HCT116 (cell line): ENCODE results near the gene PPP2R1B. TPM values are rescaled to one million over a fixed set of nuclear protein-coding genes. Genes with fewer than 3 reads are reported as not detected.
A peak's percentile ranks its signal among the peaks of the same experiment; 100 is the strongest.

ENCODE experiments used
- ATAC-seq: fragments of 200-7000 bp; cut with Tn5 transposase; 2 replicates; pipeline ENCODE4 v1.9.1; 2020; ENCODE audit warnings: mild to moderate bottlenecking, moderate library complexity
- BruUV-seq: library from RNA; stranded (reverse); fragments of 400-500 nt; replicated peaks from 2 replicates; lab custom pipeline; 2021; lab: Mats Ljungman, UMichigan
- CTCF ChIA-PET: fragments of 300-600 bp; sonication (Branson Sonifier 250); formaldehyde crosslinking; loops from one replicate; lab custom pipeline; 2021; ENCODE audit warnings: antibody characterized with exemption; lab: Charles Lee
- POLR2A ChIA-PET: fragments of 300-600, 350-600 bp; sonication (Branson Sonifier 250); formaldehyde crosslinking; loops from one replicate; lab custom pipeline; 2021; ENCODE audit warnings: antibody characterized with exemption; lab: Charles Lee
- RAD21 ChIA-PET, 2 experiments: fragments of 300-600 bp; sonication (Branson Sonifier 250); formaldehyde crosslinking; loops; one replicate each; lab custom pipeline; 2023; ENCODE audit warnings: low total read pairs in 2 of 2; ENCODE audit not compliant: uncharacterized antibody in 2 of 2, unreplicated experiment in 2 of 2, low non-redundant PET in 1 of 2; lab: Charles Lee
- DNase-seq: peaks from one replicate; pipeline ENCODE4 v3.0.0-alpha.2; 2010; ENCODE audit warnings: low read depth, low spot score
- H2AFZ ChIP-seq: fragments of 200-600 bp; shearing (Covaris generic), sonication (generic); 2 replicates; pipeline ENCODE4 v1.6.1; 2017; ENCODE audit warnings: low read depth, mixed run types, mixed read lengths, antibody characterized with exemption, low read length; ENCODE audit not compliant: poor library complexity, severe bottlenecking
- H3K27ac ChIP-seq: 2 replicates; pipeline ENCODE4 v1.5.1; 2012; ENCODE audit warnings: low read depth, low read length
- H3K27me3 ChIP-seq: fragments of 200-600 bp; sonication (generic); 2 replicates; pipeline ENCODE4 v1.6.1; 2016; ENCODE audit warnings: mixed run types, low read length, mixed read lengths; ENCODE audit not compliant: insufficient read depth
- H3K36me3 ChIP-seq, 2 experiments: fragments of 200-500 bp in 1 of 2; fragments of 200-600 bp in 1 of 2; sonication (Bioruptor generic) in 1 of 2; sonication (generic) in 1 of 2; 2 replicates each; pipeline versions ENCODE4 v1.5.1 to v1.6.1; 2014 to 2016; ENCODE audit warnings: low read length in 2 of 2, inconsistent platforms in 1 of 2, mixed read lengths in 1 of 2, mixed run types in 1 of 2; ENCODE audit not compliant: insufficient read depth in 2 of 2, control insufficient read depth in 1 of 2
- H3K4me1 ChIP-seq, 2 experiments: fragments of 200-600 bp in 1 of 2; sonication (generic) in 1 of 2; 2 replicates each; pipeline versions ENCODE4 v1.5.1 to v1.6.1; 2012 to 2017; ENCODE audit warnings: low read length in 2 of 2, inconsistent platforms in 1 of 2, mild to moderate bottlenecking in 1 of 2, mixed read lengths in 1 of 2, mixed run types in 1 of 2, moderate library complexity in 1 of 2; ENCODE audit not compliant: insufficient read depth in 2 of 2, control insufficient read depth in 1 of 2
- H3K4me2 ChIP-seq: fragments of 200-600 bp; sonication (generic); 2 replicates; pipeline ENCODE4 v1.6.1; 2017; ENCODE audit warnings: mixed run types, low read length, mixed read lengths
- H3K4me3 ChIP-seq, 2 experiments: fragments of 200-600 bp in 1 of 2; sonication (generic) in 1 of 2; replicated peaks in 1 of 2; 2 replicates each; pipeline ENCODE4 v1.5.1; 2011 to 2016; ENCODE audit warnings: low read length in 2 of 2, control low read depth in 1 of 2, low read depth in 1 of 2, mild to moderate bottlenecking in 1 of 2, mixed read lengths in 1 of 2, mixed run types in 1 of 2
- H3K79me2 ChIP-seq: fragments of 200-600 bp; sonication (generic); 2 replicates; pipeline ENCODE4 v1.6.1; 2017; ENCODE audit warnings: mild to moderate bottlenecking, mixed run types, low read length, moderate library complexity, mixed read lengths; ENCODE audit not compliant: insufficient read depth
- H3K9ac ChIP-seq: fragments of 200-600 bp; sonication (generic); 2 replicates; pipeline ENCODE4 v1.6.1; 2016; ENCODE audit warnings: low read length, mixed read lengths
- H3K9me2 ChIP-seq: fragments of 200-600 bp; sonication (generic), shearing (Covaris generic); 2 replicates; pipeline ENCODE4 v1.6.1; 2017; ENCODE audit warnings: mixed run types, mild to moderate bottlenecking, moderate library complexity; ENCODE audit not compliant: insufficient read depth
- H3K9me3 ChIP-seq, 2 experiments: fragments of 200-500 bp in 1 of 2; fragments of 200-600 bp in 1 of 2; sonication (Bioruptor generic) in 1 of 2; sonication (generic) in 1 of 2; 2 replicates each; pipeline ENCODE4 v1.6.1; 2014 to 2017; ENCODE audit warnings: low read length in 2 of 2, mixed read lengths in 2 of 2, inconsistent platforms in 1 of 2, low read depth in 1 of 2, mild to moderate bottlenecking in 1 of 2, mixed run types in 1 of 2, moderate library complexity in 1 of 2; ENCODE audit not compliant: control insufficient read depth in 1 of 2, insufficient read depth in 1 of 2
- H4K20me1 ChIP-seq: fragments of 200-600 bp; sonication (generic), shearing (Covaris generic); 2 replicates; pipeline ENCODE4 v1.6.1; 2017; ENCODE audit warnings: mixed run types, mild to moderate bottlenecking, moderate library complexity; ENCODE audit not compliant: insufficient read depth
- CEBPB ChIP-seq: IDR thresholded peaks from 2 replicates; pipeline ENCODE4 v1.6.1; 2012; ENCODE audit warnings: low read depth
- EGR1 ChIP-seq: IDR thresholded peaks from 2 replicates; pipeline ENCODE4 v1.6.1; 2012; ENCODE audit warnings: low read depth
- ELF1 ChIP-seq: IDR thresholded peaks from 2 replicates; pipeline ENCODE4 v1.6.1; 2012; ENCODE audit warnings: low read depth, borderline replicate concordance
- EZH2 ChIP-seq: fragments of 200-600 bp; sonication (generic); IDR thresholded peaks from 2 replicates; pipeline ENCODE4 v1.6.1; 2017; ENCODE audit warnings: antibody characterized with exemption, mixed run types
- FOSL1 ChIP-seq: IDR thresholded peaks from 2 replicates; pipeline ENCODE4 v1.6.1; 2012; ENCODE audit warnings: low read depth
- JUND ChIP-seq: IDR thresholded peaks from 2 replicates; pipeline ENCODE4 v1.6.1; 2012
- POLR2A ChIP-seq: IDR thresholded peaks from 2 replicates; pipeline ENCODE4 v1.7.0; 2011; ENCODE audit warnings: borderline replicate concordance; ENCODE audit not compliant: insufficient read depth, insufficient read length; ENCODE audit errors: extremely low read depth
- POLR2AphosphoS5 ChIP-seq: IDR thresholded peaks from 2 replicates; pipeline ENCODE4 v1.6.1; 2011; ENCODE audit warnings: mild to moderate bottlenecking, low read depth, low read length, moderate library complexity
- SRF ChIP-seq: IDR thresholded peaks from 2 replicates; pipeline ENCODE4 v1.6.1; 2012; ENCODE audit warnings: low read depth
- TCF7L2 ChIP-seq: IDR thresholded peaks from 2 replicates; pipeline ENCODE4 v1.7.0; 2011; ENCODE audit warnings: borderline replicate concordance, inconsistent platforms; ENCODE audit not compliant: insufficient read depth, insufficient read length; ENCODE audit errors: extremely low read depth
- YY1 ChIP-seq: IDR thresholded peaks from 2 replicates; pipeline ENCODE4 v1.6.1; 2011; ENCODE audit warnings: low read length, low read depth, moderate library complexity, mild to moderate bottlenecking; ENCODE audit not compliant: insufficient replicate concordance; ENCODE audit errors: extremely low read depth
- ZFX ChIP-seq: fragments of 450-650 bp; IDR thresholded peaks from 2 replicates; pipeline ENCODE4 v1.6.1; 2017
- intact Hi-C: fragments of 100-400 bp; cut with micrococcal nuclease; formaldehyde crosslinking; loops from 2 replicates; pipeline ENCODE4 v1.10.0; 2022
- total RNA-seq: library from RNA; stranded (reverse); gene quantifications from one replicate; pipeline ENCODE4 v1.2.1, GENCODE V29; 2021; ENCODE audit not compliant: unreplicated experiment
- TF ChIP-seq, protein P1 (sequence below): IDR thresholded peaks from 2 replicates; pipeline ENCODE4 v1.6.1; 2011; ENCODE audit warnings: mild to moderate bottlenecking, low read length, moderate library complexity; ENCODE audit not compliant: insufficient replicate concordance; ENCODE audit errors: extremely low read depth
- TF ChIP-seq, protein P2 (sequence below), 3 experiments: fragments of 200-600 bp in 1 of 3; sonication (generic) in 1 of 3; IDR thresholded peaks in 2 of 3; conservative IDR thresholded peaks in 1 of 3; 2 replicates each; pipeline ENCODE4 v1.5.1; 2012 to 2017; ENCODE audit warnings: low read depth in 2 of 3, low read length in 2 of 3, antibody characterized with exemption in 1 of 3, borderline replicate concordance in 1 of 3, control low read depth in 1 of 3, mild to moderate bottlenecking in 1 of 3, mixed read lengths in 1 of 3, mixed run types in 1 of 3, moderate library complexity in 1 of 3; ENCODE audit not compliant: insufficient read depth in 1 of 3
- TF ChIP-seq, protein P3 (sequence below): IDR thresholded peaks from 2 replicates; pipeline ENCODE4 v1.6.1; 2012

The PPP2R1B gene
- total RNA-seq, 1 experiment from 2014 or later: 24.9 TPM

DNA sequence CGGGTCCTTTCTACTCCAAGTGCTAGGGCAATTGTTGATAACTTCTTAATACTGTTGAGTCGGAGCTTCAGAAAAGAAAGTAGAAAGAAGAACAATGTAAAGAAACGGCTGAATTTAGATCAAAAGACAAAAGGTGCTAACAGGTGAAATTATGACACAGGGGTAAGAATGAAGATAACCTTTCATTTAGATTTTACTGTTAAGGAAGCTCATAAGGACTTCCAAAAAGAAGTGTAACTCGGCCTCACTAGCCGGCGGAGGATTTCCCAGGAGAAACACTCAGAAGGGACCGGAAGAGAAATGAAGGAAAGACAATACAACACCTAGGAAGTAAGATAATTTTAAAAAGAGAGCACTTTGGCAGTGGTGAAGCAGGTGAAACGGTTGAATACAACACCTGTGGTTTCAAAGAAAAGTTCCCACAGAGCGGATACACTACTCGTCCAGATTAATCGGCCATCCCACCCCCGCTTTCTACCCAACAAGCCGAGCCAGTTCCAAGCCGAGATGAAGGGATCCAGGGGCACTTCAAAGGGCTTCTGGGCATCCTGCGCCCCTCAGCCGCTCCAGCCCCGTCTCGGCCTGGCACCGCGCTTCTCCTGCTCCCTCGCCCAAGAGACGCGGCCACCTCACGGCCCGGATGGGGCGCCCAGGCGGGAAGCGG is 737 bp downstream of the PPP2R1B start:
- no peak for DNase-seq
- ATAC-seq: peak; percentile 48; the same call in 1 of the 2 replicates
- ChIA-PET POLR2A (interaction anchor here (0.8 to 1.3 kb wide), 3 partner anchors 12 to 163 kb away, joined by 3 read pairs; partner anchors contain the start of gene SIK2), CTCF (interaction anchor here (1.4 to 3.5 kb wide), 4 partner anchors 11 to 161 kb away, joined by 3 to 27 read pairs (median 6); no protein-coding TSS in a partner anchor), RAD21 (no interaction called here)
- TF ChIP-seq TCF7L2 (no peak), EGR1 (peak; percentile 52; the same call in 1 of the 2 replicates)
- peaks cover 20 to 23% of the 10 kb centered on the region in 2 experiments; a peak in 2 of 4 replicates for H3K36me3 ChIP-seq
- peaks cover 15% of the 10 kb centered on the region for H3K79me2 ChIP-seq
- no peaks in the 10 kb centered on the region for H4K20me1 ChIP-seq
- H3K9me3 ChIP-seq: no peaks in the 10 kb centered on the region
- no peaks in the 10 kb centered on the region for H3K9me2 ChIP-seq
- H3K27ac ChIP-seq: peak overlapping the region; percentile 49; the same call in 1 of the 2 replicates
- H3K4me3 ChIP-seq: peak overlapping the region; percentile 87 to 91
- H3K4me1 ChIP-seq: peaks cover 5 to 17% of the 10 kb centered on the region in 2 experiments
- no TSS peak for BruUV-seq
- H3K27me3 ChIP-seq: no peaks in the 10 kb centered on the region
- intact Hi-C loops: no loop called here
- H3K4me2 ChIP-seq: peak overlapping the region; percentile 79
- H3K9ac ChIP-seq: peak overlapping the region; percentile 85
- peak overlapping the region; percentile 63 for H2AFZ ChIP-seq

DNA sequence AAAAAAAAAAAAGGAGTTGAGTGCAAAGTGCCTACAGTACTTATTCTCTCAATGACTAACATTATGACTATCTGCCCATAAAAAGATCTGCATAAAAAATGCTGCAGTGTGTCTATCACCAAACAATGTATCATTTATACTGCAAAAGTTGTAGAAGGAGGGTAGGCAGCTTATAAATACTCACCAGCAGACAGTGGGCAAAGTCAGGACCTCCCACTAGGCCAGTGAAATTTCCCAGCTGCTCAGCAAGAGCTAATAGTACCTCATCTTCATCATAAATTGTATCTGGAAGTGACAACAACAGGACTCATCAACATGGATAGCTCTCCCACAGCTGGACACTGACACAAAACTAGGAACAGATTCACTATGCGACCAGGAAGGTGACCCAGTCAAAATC is 1.6 kb downstream of the PPP2R1B start:
- Histone ChIP-seq H4K20me1 (no peaks in the 10 kb centered on the region), H3K79me2 (peaks cover 15% of the 10 kb centered on the region), H3K27me3 (no peaks in the 10 kb centered on the region), H3K4me2 (peak overlapping the region; percentile 79), H3K36me3 (peaks cover 25 to 26% of the 10 kb centered on the region in 2 experiments; a peak in 2 of 4 replicates), H3K9me3 (no peaks in the 10 kb centered on the region), H3K4me1 (peaks cover 5 to 17% of the 10 kb centered on the region in 2 experiments), H3K9me2 (no peaks in the 10 kb centered on the region), H3K4me3 (no peak overlapping the region), H3K9ac (no peak overlapping the region), H3K27ac (no peak overlapping the region), H2AFZ (no peak overlapping the region)
- ChIA-PET RAD21 (no interaction called here), CTCF (interaction anchor here (1.4 to 2.3 kb wide), 4 partner anchors 13 to 310 kb away, joined by 3 to 8 read pairs (median 6); no protein-coding TSS in a partner anchor), POLR2A (interaction anchor here (0.8 kb wide), 1 partner anchor 12 kb away, joined by 3 read pairs; no protein-coding TSS in a partner anchor)
- intact Hi-C loops: no loop called here
- no TSS peak for BruUV-seq
- DNase-seq (no peak), ATAC-seq (no peak)
- TF ChIP-seq EZH2 (no peak), JUND (no peak), POLR2AphosphoS5 (no peak), SRF (no peak), FOSL1 (no peak), ZFX (no peak), TCF7L2 (no peak), ELF1 (no peak), POLR2A (no peak), CEBPB (no peak), YY1 (no peak)
- TF ChIP-seq, protein P1, sequence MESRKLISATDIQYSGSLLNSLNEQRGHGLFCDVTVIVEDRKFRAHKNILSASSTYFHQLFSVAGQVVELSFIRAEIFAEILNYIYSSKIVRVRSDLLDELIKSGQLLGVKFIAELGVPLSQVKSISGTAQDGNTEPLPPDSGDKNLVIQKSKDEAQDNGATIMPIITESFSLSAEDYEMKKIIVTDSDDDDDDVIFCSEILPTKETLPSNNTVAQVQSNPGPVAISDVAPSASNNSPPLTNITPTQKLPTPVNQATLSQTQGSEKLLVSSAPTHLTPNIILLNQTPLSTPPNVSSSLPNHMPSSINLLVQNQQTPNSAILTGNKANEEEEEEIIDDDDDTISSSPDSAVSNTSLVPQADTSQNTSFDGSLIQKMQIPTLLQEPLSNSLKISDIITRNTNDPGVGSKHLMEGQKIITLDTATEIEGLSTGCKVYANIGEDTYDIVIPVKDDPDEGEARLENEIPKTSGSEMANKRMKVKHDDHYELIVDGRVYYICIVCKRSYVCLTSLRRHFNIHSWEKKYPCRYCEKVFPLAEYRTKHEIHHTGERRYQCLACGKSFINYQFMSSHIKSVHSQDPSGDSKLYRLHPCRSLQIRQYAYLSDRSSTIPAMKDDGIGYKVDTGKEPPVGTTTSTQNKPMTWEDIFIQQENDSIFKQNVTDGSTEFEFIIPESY: no peak
- TF ChIP-seq, protein P2, sequence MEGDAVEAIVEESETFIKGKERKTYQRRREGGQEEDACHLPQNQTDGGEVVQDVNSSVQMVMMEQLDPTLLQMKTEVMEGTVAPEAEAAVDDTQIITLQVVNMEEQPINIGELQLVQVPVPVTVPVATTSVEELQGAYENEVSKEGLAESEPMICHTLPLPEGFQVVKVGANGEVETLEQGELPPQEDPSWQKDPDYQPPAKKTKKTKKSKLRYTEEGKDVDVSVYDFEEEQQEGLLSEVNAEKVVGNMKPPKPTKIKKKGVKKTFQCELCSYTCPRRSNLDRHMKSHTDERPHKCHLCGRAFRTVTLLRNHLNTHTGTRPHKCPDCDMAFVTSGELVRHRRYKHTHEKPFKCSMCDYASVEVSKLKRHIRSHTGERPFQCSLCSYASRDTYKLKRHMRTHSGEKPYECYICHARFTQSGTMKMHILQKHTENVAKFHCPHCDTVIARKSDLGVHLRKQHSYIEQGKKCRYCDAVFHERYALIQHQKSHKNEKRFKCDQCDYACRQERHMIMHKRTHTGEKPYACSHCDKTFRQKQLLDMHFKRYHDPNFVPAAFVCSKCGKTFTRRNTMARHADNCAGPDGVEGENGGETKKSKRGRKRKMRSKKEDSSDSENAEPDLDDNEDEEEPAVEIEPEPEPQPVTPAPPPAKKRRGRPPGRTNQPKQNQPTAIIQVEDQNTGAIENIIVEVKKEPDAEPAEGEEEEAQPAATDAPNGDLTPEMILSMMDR (IDR thresholded peaks at IDR 0.05 in 2 of 3, conservative IDR thresholded peaks at IDR 0.05 in 1 of 3; ENCODE audit: borderline replicate concordance in 1 of 3, insufficient read depth in 1 of 3, low read depth in 2 of 3, low read length in 2 of 3): no peak
- TF ChIP-seq, protein P3, sequence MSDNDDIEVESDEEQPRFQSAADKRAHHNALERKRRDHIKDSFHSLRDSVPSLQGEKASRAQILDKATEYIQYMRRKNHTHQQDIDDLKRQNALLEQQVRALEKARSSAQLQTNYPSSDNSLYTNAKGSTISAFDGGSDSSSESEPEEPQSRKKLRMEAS: no peak
